ENCODE measurements around the gene PRKAG1.
"Not testable (repeated sequence)": the region's sequence is repeated elsewhere in the genome, so short reads cannot be mapped to it uniquely, and the experiment has no call there.

PRKAG1 gene

DNA sequence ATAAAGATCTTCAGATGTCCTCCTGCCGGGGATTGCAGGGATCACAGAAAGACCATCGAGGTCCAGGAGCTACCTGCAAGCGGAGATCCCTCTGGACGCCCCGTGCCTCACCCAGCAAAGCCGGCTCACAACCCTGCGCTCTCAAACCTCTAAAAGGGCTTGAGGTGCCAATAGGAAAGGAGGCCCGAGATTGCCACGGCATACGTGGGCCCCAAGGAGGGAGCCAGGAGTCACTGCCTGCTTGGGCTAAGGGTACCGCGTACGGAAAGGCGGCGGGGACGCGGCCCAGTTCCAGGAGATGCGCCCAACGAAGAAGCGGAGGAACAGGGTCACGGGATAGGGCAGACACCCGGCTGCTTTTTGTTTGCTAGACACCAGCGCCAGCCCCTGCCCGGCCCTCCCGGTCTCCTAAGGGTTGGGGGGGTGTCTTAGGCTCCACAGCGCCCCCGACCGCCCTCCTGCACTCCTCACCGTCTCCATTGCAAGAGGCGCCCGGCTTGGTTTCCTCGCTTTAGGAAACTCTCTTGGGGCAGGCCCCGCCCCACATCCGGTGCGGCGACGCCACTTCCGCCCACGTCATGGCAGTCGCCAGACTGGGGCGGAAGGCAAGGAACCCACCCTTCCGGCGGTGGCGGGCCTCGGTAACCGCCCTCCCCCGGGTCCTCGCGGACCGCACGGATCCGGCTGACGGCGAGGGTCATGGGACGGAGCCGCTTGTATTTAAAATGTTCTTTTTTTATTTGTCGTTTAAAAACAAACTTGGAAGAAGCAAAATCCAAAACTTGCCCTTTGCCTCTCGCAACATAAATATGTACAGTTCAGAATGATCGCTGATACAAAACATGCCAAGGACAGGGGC is at the start of gene PRKAG1:
TSS of gene PRKAG1 (minus strand) at position 516 of the 859 bp plus-strand sequence. CDS start at position 480, 36 bp downstream.
- Histone ChIP-seq H3F3A (ENCODE audit: low read depth) (peaks cover 10% of the 10 kb centered on the region), H3K36me3 (ENCODE audit: insufficient read depth, low read length) (peaks cover 22% of the 10 kb centered on the region; the same call in 1 of the 2 replicates), H3K4me2 (ENCODE audit: low read depth, low read length, poor library complexity, severe bottlenecking) (peak within 1 kb of the TSS; percentile 89), H3K4me1 (ENCODE audit: insufficient read depth, low read length, poor library complexity, severe bottlenecking) (peaks cover 20% of the 10 kb centered on the region), H3K9me3 (ENCODE audit: insufficient read depth, low read depth, low read length) (no peaks in the 10 kb centered on the region), H3K27me3 (ENCODE audit: insufficient read depth, low read length, poor library complexity, severe bottlenecking) (no peaks in the 10 kb centered on the region), H3K4me3 (ENCODE audit: low read length, poor library complexity, severe bottlenecking) (peak within 1 kb of the TSS; percentile 91), H3K9me2 (replicated peaks; ENCODE audit: low read depth, low read length) (no peaks in the 10 kb centered on the region), H2AFZ (ENCODE audit: low read length) (peak within 1 kb of the TSS; percentile 86), H3K79me2 (ENCODE audit: insufficient read depth, low read length) (0 out of 2 replicates have a peak, but pooled peaks cover 11% of the 10 kb centered on the region), H4K20me1 (ENCODE audit: insufficient read depth, low read length, poor library complexity, severe bottlenecking) (no peaks in the 10 kb centered on the region), H3K9ac (ENCODE audit: low read depth, low read length, poor library complexity, severe bottlenecking) (peak within 1 kb of the TSS; percentile 88)
- TF ChIP-seq EZH2phosphoT487 (IDR thresholded peaks at IDR 0.05; ENCODE audit: borderline replicate concordance) = no peak
- peak; percentile 51 for TF ChIP-seq CTCF (conservative IDR thresholded peaks at IDR 0.05; ENCODE audit: low read length)

DNA sequence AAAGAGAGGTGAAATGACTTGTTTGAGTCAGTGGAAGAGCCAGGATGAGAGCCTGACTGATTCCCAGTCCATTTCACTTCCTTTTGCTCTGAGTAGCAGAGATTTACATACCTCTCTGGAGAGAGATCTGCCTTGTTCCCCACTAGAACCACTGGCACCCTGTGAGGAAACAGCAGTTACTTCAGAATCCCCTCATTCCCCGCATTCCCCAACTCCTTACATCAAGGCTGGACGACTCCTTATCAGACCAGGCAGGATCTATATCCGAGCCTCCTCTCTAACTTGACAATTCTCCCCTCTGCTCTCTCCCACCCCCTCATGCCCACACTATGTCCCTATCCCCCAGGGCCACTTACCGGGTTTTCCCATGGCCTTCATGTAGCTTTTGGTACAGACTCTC is 47.5 kb upstream of the PRKAG1 start:
- Histone ChIP-seq H3K4me1 (ENCODE audit: insufficient read depth, low read length, poor library complexity, severe bottlenecking) (peaks cover 16% of the 10 kb centered on the region), H3K36me3 (ENCODE audit: insufficient read depth, low read length) (no peaks in the 10 kb centered on the region; the same call in 1 of the 2 replicates), H3K9me2 (replicated peaks; ENCODE audit: low read depth, low read length) (no peaks in the 10 kb centered on the region), H3K27me3 (ENCODE audit: insufficient read depth, low read length, poor library complexity, severe bottlenecking) (no peaks in the 10 kb centered on the region), H3K9me3 (ENCODE audit: insufficient read depth, low read depth, low read length) (no peaks in the 10 kb centered on the region), H3K9ac (ENCODE audit: low read depth, low read length, poor library complexity, severe bottlenecking) (no peak overlapping the region), H3K79me2 (ENCODE audit: insufficient read depth, low read length) (peaks cover 13% of the 10 kb centered on the region), H3K4me2 (ENCODE audit: low read depth, low read length, poor library complexity, severe bottlenecking) (no peak overlapping the region), H4K20me1 (ENCODE audit: insufficient read depth, low read length, poor library complexity, severe bottlenecking) (no peaks in the 10 kb centered on the region), H2AFZ (ENCODE audit: low read length) (no peak overlapping the region), H3F3A (ENCODE audit: low read depth) (0 out of 2 replicates have a peak, but pooled peaks cover 3% of the 10 kb centered on the region), H3K4me3 (ENCODE audit: low read length, poor library complexity, severe bottlenecking) (no peak overlapping the region)
- no peak for TF ChIP-seq EZH2phosphoT487 (IDR thresholded peaks at IDR 0.05; ENCODE audit: borderline replicate concordance)
- TF ChIP-seq CTCF (conservative IDR thresholded peaks at IDR 0.05; ENCODE audit: low read length) = no peak

- no peaks in the 10 kb centered on the region for H3F3A ChIP-seq (ENCODE audit: low read depth)
- H2AFZ ChIP-seq (ENCODE audit: low read length) = no peak overlapping the region
- no peak overlapping the region for H3K9ac ChIP-seq (ENCODE audit: low read depth, low read length, poor library complexity, severe bottlenecking)
- H4K20me1 ChIP-seq (ENCODE audit: insufficient read depth, low read length, poor library complexity, severe bottlenecking) = peaks cover 4% of the 10 kb centered on the region
- no peak overlapping the region for H3K4me2 ChIP-seq (ENCODE audit: low read depth, low read length, poor library complexity, severe bottlenecking)
- H3K36me3 ChIP-seq (ENCODE audit: insufficient read depth, low read length) = no peaks in the 10 kb centered on the region; the same call in 1 of the 2 replicates
- H3K4me1 ChIP-seq (ENCODE audit: insufficient read depth, low read length, poor library complexity, severe bottlenecking) = peaks cover 12% of the 10 kb centered on the region
- no peaks in the 10 kb centered on the region for H3K9me2 ChIP-seq (replicated peaks; ENCODE audit: low read depth, low read length)
- TF ChIP-seq EZH2phosphoT487 (IDR thresholded peaks at IDR 0.05; ENCODE audit: borderline replicate concordance) (no peak), CTCF (conservative IDR thresholded peaks at IDR 0.05; ENCODE audit: low read length) (no peak)
- peaks cover 25% of the 10 kb centered on the region for H3K79me2 ChIP-seq (ENCODE audit: insufficient read depth, low read length)
- peaks cover 6% of the 10 kb centered on the region for H3K27me3 ChIP-seq (ENCODE audit: insufficient read depth, low read length, poor library complexity, severe bottlenecking)
- no peak overlapping the region for H3K4me3 ChIP-seq (ENCODE audit: low read length, poor library complexity, severe bottlenecking)
- H3K9me3 ChIP-seq (ENCODE audit: insufficient read depth, low read depth, low read length) = no peaks in the 10 kb centered on the region
Measured at GRCh38 chr12:49064767-49065152, 46.2 kb upstream of the PRKAG1 start.

- Histone ChIP-seq H3K4me1 (ENCODE audit: insufficient read depth, low read length, poor library complexity, severe bottlenecking) (peaks cover 10% of the 10 kb centered on the region), H3K9ac (ENCODE audit: low read depth, low read length, poor library complexity, severe bottlenecking) (peak overlapping the region; percentile 94), H3K4me2 (ENCODE audit: low read depth, low read length, poor library complexity, severe bottlenecking) (peak overlapping the region; percentile 99), H3K27me3 (ENCODE audit: insufficient read depth, low read length, poor library complexity, severe bottlenecking) (peaks cover 12% of the 10 kb centered on the region), H4K20me1 (ENCODE audit: insufficient read depth, low read length, poor library complexity, severe bottlenecking) (peaks cover 32% of the 10 kb centered on the region), H3K79me2 (ENCODE audit: insufficient read depth, low read length) (peaks cover 46% of the 10 kb centered on the region)
- H3K9me2 ChIP-seq (replicated peaks; ENCODE audit: low read depth, low read length); H2AFZ ChIP-seq (ENCODE audit: low read length); H3F3A ChIP-seq (ENCODE audit: low read depth); H3K4me3 ChIP-seq (ENCODE audit: low read length, poor library complexity, severe bottlenecking); H3K9me3 ChIP-seq (ENCODE audit: insufficient read depth, low read depth, low read length); H3K36me3 ChIP-seq (ENCODE audit: insufficient read depth, low read length): not testable (repeated sequence)
Measured at GRCh38 chr12:49061916-49062315, 43.3 kb upstream of the PRKAG1 start.

All from Loucy (cell line).